Measurements from ENCODE around the gene MTO1.

- no peak for TF ChIP-seq ATF1 (CRISPR knock-in tag; IDR thresholded peaks at IDR 0.05)
- no peak for TF ChIP-seq ZBTB43 (CRISPR knock-in tag; IDR thresholded peaks at IDR 0.05)
- TF ChIP-seq HMGXB4 (CRISPR knock-in tag; IDR thresholded peaks at IDR 0.05), result no peak
- TF ChIP-seq USF2 (CRISPR knock-in tag; IDR thresholded peaks at IDR 0.05), result no peak
- no peak for TF ChIP-seq E2F4 (CRISPR knock-in tag; IDR thresholded peaks at IDR 0.05; ENCODE audit: borderline replicate concordance, low read depth)
- no peak for TF ChIP-seq NFE2L1 (CRISPR knock-in tag; IDR thresholded peaks at IDR 0.05)
- no peak for TF ChIP-seq MAX (CRISPR knock-in tag; IDR thresholded peaks at IDR 0.05)
- TF ChIP-seq NR3C1 (CRISPR knock-in tag; conservative IDR thresholded peaks at IDR 0.05; ENCODE audit: low read depth), result no peak
- no peak for TF ChIP-seq CTCF (IDR thresholded peaks at IDR 0.05)
These were observed 70.8 kb downstream of the MTO1 start for GRCh38 chr6:73532293-73532692.

All from WTC11 (cell line).